ENCODE results near the gene UNC5B.

- no peak for TF ChIP-seq CTCF (IDR thresholded peaks at IDR 0.05; ENCODE audit: borderline replicate concordance, extremely low read depth, low read length, poor library complexity, severe bottlenecking)
- TF ChIP-seq EZH2 (IDR thresholded peaks at IDR 0.05; ENCODE audit: borderline replicate concordance, low read depth, low read length, severe bottlenecking) = no peak
Measured at GRCh38 chr10:71206911-71207310, 5.5 kb upstream of the UNC5B start.
